HCT116 (cell line): Measurements from ENCODE around the gene JAM3. TPM values are rescaled to one million over a fixed set of nuclear protein-coding genes. Genes with fewer than 3 reads are reported as not detected.

ENCODE experiments used
- ATAC-seq: fragments of 200-7000 bp; cut with Tn5 transposase; 2 replicates; pipeline ENCODE4 v1.9.1; 2020; ENCODE audit warnings: mild to moderate bottlenecking, moderate library complexity
- BruUV-seq: library from RNA; stranded (reverse); fragments of 400-500 nt; replicated peaks from 2 replicates; lab custom pipeline; 2021; lab: Mats Ljungman, UMichigan
- CTCF ChIA-PET: fragments of 300-600 bp; sonication (Branson Sonifier 250); formaldehyde crosslinking; loops from one replicate; lab custom pipeline; 2021; ENCODE audit warnings: antibody characterized with exemption; lab: Charles Lee
- POLR2A ChIA-PET: fragments of 300-600, 350-600 bp; sonication (Branson Sonifier 250); formaldehyde crosslinking; loops from one replicate; lab custom pipeline; 2021; ENCODE audit warnings: antibody characterized with exemption; lab: Charles Lee
- RAD21 ChIA-PET, 2 experiments: fragments of 300-600 bp; sonication (Branson Sonifier 250); formaldehyde crosslinking; loops; one replicate each; lab custom pipeline; 2023; ENCODE audit warnings: low total read pairs in 2 of 2; ENCODE audit not compliant: uncharacterized antibody in 2 of 2, unreplicated experiment in 2 of 2, low non-redundant PET in 1 of 2; lab: Charles Lee
- DNase-seq: peaks from one replicate; pipeline ENCODE4 v3.0.0-alpha.2; 2010; ENCODE audit warnings: low read depth, low spot score
- H2AFZ ChIP-seq: fragments of 200-600 bp; shearing (Covaris generic), sonication (generic); 2 replicates; pipeline ENCODE4 v1.6.1; 2017; ENCODE audit warnings: low read depth, mixed run types, mixed read lengths, antibody characterized with exemption, low read length; ENCODE audit not compliant: poor library complexity, severe bottlenecking
- H3K27ac ChIP-seq: 2 replicates; pipeline ENCODE4 v1.5.1; 2012; ENCODE audit warnings: low read depth, low read length
- H3K27me3 ChIP-seq: fragments of 200-600 bp; sonication (generic); 2 replicates; pipeline ENCODE4 v1.6.1; 2016; ENCODE audit warnings: mixed run types, low read length, mixed read lengths; ENCODE audit not compliant: insufficient read depth
- H3K36me3 ChIP-seq, 2 experiments: fragments of 200-500 bp in 1 of 2; fragments of 200-600 bp in 1 of 2; sonication (Bioruptor generic) in 1 of 2; sonication (generic) in 1 of 2; 2 replicates each; pipeline versions ENCODE4 v1.5.1 to v1.6.1; 2014 to 2016; ENCODE audit warnings: low read length in 2 of 2, inconsistent platforms in 1 of 2, mixed read lengths in 1 of 2, mixed run types in 1 of 2; ENCODE audit not compliant: insufficient read depth in 2 of 2, control insufficient read depth in 1 of 2
- H3K4me1 ChIP-seq, 2 experiments: fragments of 200-600 bp in 1 of 2; sonication (generic) in 1 of 2; 2 replicates each; pipeline versions ENCODE4 v1.5.1 to v1.6.1; 2012 to 2017; ENCODE audit warnings: low read length in 2 of 2, inconsistent platforms in 1 of 2, mild to moderate bottlenecking in 1 of 2, mixed read lengths in 1 of 2, mixed run types in 1 of 2, moderate library complexity in 1 of 2; ENCODE audit not compliant: insufficient read depth in 2 of 2, control insufficient read depth in 1 of 2
- H3K4me2 ChIP-seq: fragments of 200-600 bp; sonication (generic); 2 replicates; pipeline ENCODE4 v1.6.1; 2017; ENCODE audit warnings: mixed run types, low read length, mixed read lengths
- H3K4me3 ChIP-seq, 2 experiments: fragments of 200-600 bp in 1 of 2; sonication (generic) in 1 of 2; replicated peaks in 1 of 2; 2 replicates each; pipeline ENCODE4 v1.5.1; 2011 to 2016; ENCODE audit warnings: low read length in 2 of 2, control low read depth in 1 of 2, low read depth in 1 of 2, mild to moderate bottlenecking in 1 of 2, mixed read lengths in 1 of 2, mixed run types in 1 of 2
- H3K79me2 ChIP-seq: fragments of 200-600 bp; sonication (generic); 2 replicates; pipeline ENCODE4 v1.6.1; 2017; ENCODE audit warnings: mild to moderate bottlenecking, mixed run types, low read length, moderate library complexity, mixed read lengths; ENCODE audit not compliant: insufficient read depth
- H3K9ac ChIP-seq: fragments of 200-600 bp; sonication (generic); 2 replicates; pipeline ENCODE4 v1.6.1; 2016; ENCODE audit warnings: low read length, mixed read lengths
- H3K9me2 ChIP-seq: fragments of 200-600 bp; sonication (generic), shearing (Covaris generic); 2 replicates; pipeline ENCODE4 v1.6.1; 2017; ENCODE audit warnings: mixed run types, mild to moderate bottlenecking, moderate library complexity; ENCODE audit not compliant: insufficient read depth
- H3K9me3 ChIP-seq, 2 experiments: fragments of 200-500 bp in 1 of 2; fragments of 200-600 bp in 1 of 2; sonication (Bioruptor generic) in 1 of 2; sonication (generic) in 1 of 2; 2 replicates each; pipeline ENCODE4 v1.6.1; 2014 to 2017; ENCODE audit warnings: low read length in 2 of 2, mixed read lengths in 2 of 2, inconsistent platforms in 1 of 2, low read depth in 1 of 2, mild to moderate bottlenecking in 1 of 2, mixed run types in 1 of 2, moderate library complexity in 1 of 2; ENCODE audit not compliant: control insufficient read depth in 1 of 2, insufficient read depth in 1 of 2
- H4K20me1 ChIP-seq: fragments of 200-600 bp; sonication (generic), shearing (Covaris generic); 2 replicates; pipeline ENCODE4 v1.6.1; 2017; ENCODE audit warnings: mixed run types, mild to moderate bottlenecking, moderate library complexity; ENCODE audit not compliant: insufficient read depth
- CEBPB ChIP-seq: IDR thresholded peaks from 2 replicates; pipeline ENCODE4 v1.6.1; 2012; ENCODE audit warnings: low read depth
- CTCF ChIP-seq, 3 experiments: fragments of 200-600 bp in 1 of 3; sonication (generic) in 1 of 3; IDR thresholded peaks in 2 of 3; conservative IDR thresholded peaks in 1 of 3; 2 replicates each; pipeline ENCODE4 v1.5.1; 2012 to 2017; ENCODE audit warnings: low read depth in 2 of 3, low read length in 2 of 3, antibody characterized with exemption in 1 of 3, borderline replicate concordance in 1 of 3, control low read depth in 1 of 3, mild to moderate bottlenecking in 1 of 3, mixed read lengths in 1 of 3, mixed run types in 1 of 3, moderate library complexity in 1 of 3; ENCODE audit not compliant: insufficient read depth in 1 of 3
- ELF1 ChIP-seq: IDR thresholded peaks from 2 replicates; pipeline ENCODE4 v1.6.1; 2012; ENCODE audit warnings: low read depth, borderline replicate concordance
- EZH2 ChIP-seq: fragments of 200-600 bp; sonication (generic); IDR thresholded peaks from 2 replicates; pipeline ENCODE4 v1.6.1; 2017; ENCODE audit warnings: antibody characterized with exemption, mixed run types
- FOSL1 ChIP-seq: IDR thresholded peaks from 2 replicates; pipeline ENCODE4 v1.6.1; 2012; ENCODE audit warnings: low read depth
- POLR2A ChIP-seq: IDR thresholded peaks from 2 replicates; pipeline ENCODE4 v1.7.0; 2011; ENCODE audit warnings: borderline replicate concordance; ENCODE audit not compliant: insufficient read depth, insufficient read length; ENCODE audit errors: extremely low read depth
- RAD21 ChIP-seq: IDR thresholded peaks from 2 replicates; pipeline ENCODE4 v1.6.1; 2012; ENCODE audit warnings: low read depth, mild to moderate bottlenecking
- SIN3A ChIP-seq: IDR thresholded peaks from 2 replicates; pipeline ENCODE4 v1.6.1; 2012; ENCODE audit warnings: low read depth
- SP1 ChIP-seq: IDR thresholded peaks from 2 replicates; pipeline ENCODE4 v1.6.1; 2012; ENCODE audit warnings: low read depth
- SRF ChIP-seq: IDR thresholded peaks from 2 replicates; pipeline ENCODE4 v1.6.1; 2012; ENCODE audit warnings: low read depth
- TCF7L2 ChIP-seq: IDR thresholded peaks from 2 replicates; pipeline ENCODE4 v1.7.0; 2011; ENCODE audit warnings: borderline replicate concordance, inconsistent platforms; ENCODE audit not compliant: insufficient read depth, insufficient read length; ENCODE audit errors: extremely low read depth
- YY1 ChIP-seq: IDR thresholded peaks from 2 replicates; pipeline ENCODE4 v1.6.1; 2011; ENCODE audit warnings: low read length, low read depth, moderate library complexity, mild to moderate bottlenecking; ENCODE audit not compliant: insufficient replicate concordance; ENCODE audit errors: extremely low read depth
- ZFX ChIP-seq: fragments of 450-650 bp; IDR thresholded peaks from 2 replicates; pipeline ENCODE4 v1.6.1; 2017
- intact Hi-C: fragments of 100-400 bp; cut with micrococcal nuclease; formaldehyde crosslinking; loops from 2 replicates; pipeline ENCODE4 v1.10.0; 2022
- total RNA-seq: library from RNA; stranded (reverse); gene quantifications from one replicate; pipeline ENCODE4 v1.2.1, GENCODE V29; 2021; ENCODE audit not compliant: unreplicated experiment

Gene JAM3
- total RNA-seq, 1 experiment from 2014 or later = 0.25 TPM

- RAD21 ChIA-PET = no interaction called here
- H3K9me3 ChIP-seq = no peaks in the 10 kb centered on the region
- H2AFZ ChIP-seq = no peak overlapping the region
- no TSS peak for BruUV-seq
- CTCF ChIA-PET = no interaction called here
- intact Hi-C loops = no loop called here
- no peak overlapping the region for H3K4me3 ChIP-seq
- H3K27me3 ChIP-seq = peaks cover 13% of the 10 kb centered on the region; the same call in 1 of the 2 replicates
- H3K4me1 ChIP-seq = no peaks in the 10 kb centered on the region
- POLR2A ChIA-PET = no interaction called here
- peaks cover 0 to 9% of the 10 kb centered on the region in 2 experiments; a peak in 2 of 4 replicates for H3K36me3 ChIP-seq
- no peak for DNase-seq
- no peaks in the 10 kb centered on the region for H4K20me1 ChIP-seq
- H3K79me2 ChIP-seq = no peaks in the 10 kb centered on the region
- no peak overlapping the region for H3K9ac ChIP-seq
- H3K9me2 ChIP-seq = no peaks in the 10 kb centered on the region
- TF ChIP-seq SP1 (no peak), POLR2A (no peak), RAD21 (no peak), CTCF (IDR thresholded peaks at IDR 0.05 in 2 of 3, conservative IDR thresholded peaks at IDR 0.05 in 1 of 3; ENCODE audit: borderline replicate concordance in 1 of 3, insufficient read depth in 1 of 3, low read depth in 2 of 3, low read length in 2 of 3) (no peak), EZH2 (no peak), TCF7L2 (no peak)
- TF ChIP-seq, all 23 proteins: peak for 0
- ATAC-seq = no peak
- H3K4me2 ChIP-seq = no peak overlapping the region
- H3K27ac ChIP-seq = no peak overlapping the region
Measured at GRCh38 chr11:134145715-134146114, 76.8 kb downstream of the JAM3 start.

- H4K20me1 ChIP-seq = no peaks in the 10 kb centered on the region
- CTCF ChIA-PET = no interaction called here
- no TSS peak for BruUV-seq
- H3K79me2 ChIP-seq = no peaks in the 10 kb centered on the region
- no peak overlapping the region for H2AFZ ChIP-seq
- no peak overlapping the region for H3K27ac ChIP-seq
- no peaks in the 10 kb centered on the region for H3K9me3 ChIP-seq
- peaks cover 0 to 14% of the 10 kb centered on the region in 2 experiments; a peak in 2 of 4 replicates for H3K36me3 ChIP-seq
- no peak for ATAC-seq
- H3K27me3 ChIP-seq = peaks cover 13% of the 10 kb centered on the region; the same call in 1 of the 2 replicates
- no peaks in the 10 kb centered on the region for H3K9me2 ChIP-seq
- RAD21 ChIA-PET = no interaction called here
- H3K4me3 ChIP-seq = no peak overlapping the region
- no peak overlapping the region for H3K4me2 ChIP-seq
- POLR2A ChIA-PET = no interaction called here
- intact Hi-C loops = no loop called here
- no peak for DNase-seq
- no peak overlapping the region for H3K9ac ChIP-seq
- no peaks in the 10 kb centered on the region for H3K4me1 ChIP-seq
- TF ChIP-seq SP1 (no peak), YY1 (no peak), SIN3A (no peak), ELF1 (no peak), TCF7L2 (no peak), FOSL1 (no peak), CTCF (IDR thresholded peaks at IDR 0.05 in 2 of 3, conservative IDR thresholded peaks at IDR 0.05 in 1 of 3; ENCODE audit: borderline replicate concordance in 1 of 3, insufficient read depth in 1 of 3, low read depth in 2 of 3, low read length in 2 of 3) (no peak), ZFX (no peak), CEBPB (no peak), SRF (no peak)
Measured at GRCh38 chr11:134146598-134146997, 77.7 kb downstream of the JAM3 start.
